SK-N-SH (cell line): ENCODE measurements around the gene SLC10A4. TPM values are rescaled to one million over a fixed set of nuclear protein-coding genes. Genes with fewer than 3 reads are reported as not detected.

Source experiments
- CTCF ChIA-PET: fragments of 300-600, 350-600 bp; formaldehyde crosslinking; extraction: SDS; loops from one replicate; lab custom pipeline; 2021; lab: Yijun Ruan, JAX
- POLR2A ChIA-PET: fragments of 350-600 bp; sonication (Branson Sonifier 250); formaldehyde crosslinking; extraction: SDS; loops from one replicate; lab custom pipeline; 2020; ENCODE audit warnings: antibody characterized with exemption, inconsistent platforms; lab: Yijun Ruan, JAX
- DNase-seq: peaks from one replicate; pipeline ENCODE4 v3.0.0; 2012
- H2AFZ ChIP-seq: fragments of 200-600 bp; sonication (generic); 2 replicates; pipeline ENCODE4 v1.8.1; 2016; ENCODE audit warnings: antibody characterized with exemption, mild to moderate bottlenecking, low read depth
- H3F3A ChIP-seq: fragments of 200-600 bp; sonication (generic); replicated peaks from 2 replicates; pipeline ENCODE3; 2016; ENCODE audit warnings: antibody characterized with exemption, mild to moderate bottlenecking; ENCODE audit not compliant: insufficient read depth
- H3K27ac ChIP-seq, 2 experiments: fragments of 200-500 bp in 1 of 2; fragments of 200-600 bp in 1 of 2; sonication (Bioruptor generic) in 1 of 2; sonication (generic), shearing (Covaris generic) in 1 of 2; 2 replicates each; pipeline versions ENCODE4 v1.5.1 to v1.6.1; 2014 to 2016; ENCODE audit warnings: low read depth in 2 of 2, inconsistent platforms in 1 of 2, low read length in 1 of 2, mild to moderate bottlenecking in 1 of 2, mixed read lengths in 1 of 2
- H3K27me3 ChIP-seq: fragments of 200-600 bp; sonication (generic), shearing (Covaris generic); 2 replicates; pipeline ENCODE4 v1.6.1; 2016; ENCODE audit warnings: mixed run types; ENCODE audit not compliant: insufficient read depth
- H3K36me3 ChIP-seq, 2 experiments: fragments of 200-500 bp in 1 of 2; fragments of 200-600 bp in 1 of 2; sonication (Bioruptor generic) in 1 of 2; sonication (generic) in 1 of 2; replicated peaks in 1 of 2; 2 replicates each; pipeline versions ENCODE3 to v1.5.1; 2014 to 2016; ENCODE audit warnings: low read length in 1 of 2, mild to moderate bottlenecking in 1 of 2; ENCODE audit not compliant: insufficient read depth in 2 of 2, control insufficient read depth in 1 of 2
- H3K4me1 ChIP-seq, 2 experiments: fragments of 200-500 bp in 1 of 2; fragments of 200-600 bp in 1 of 2; sonication (Bioruptor generic) in 1 of 2; sonication (generic), shearing (Covaris generic) in 1 of 2; 2 replicates each; pipeline versions ENCODE4 v1.5.1 to v1.6.1; 2014 to 2016; ENCODE audit warnings: low read depth in 1 of 2, low read length in 1 of 2, mixed run types in 1 of 2; ENCODE audit not compliant: insufficient read depth in 2 of 2, control insufficient read depth in 1 of 2
- H3K4me2 ChIP-seq: fragments of 200-600 bp; sonication (generic), shearing (Covaris generic); 2 replicates; pipeline ENCODE4 v1.6.1; 2017; ENCODE audit warnings: mixed run types
- H3K4me3 ChIP-seq, 2 experiments: fragments of 200-500 bp in 1 of 2; fragments of 200-600 bp in 1 of 2; sonication (Bioruptor generic) in 1 of 2; sonication (generic), shearing (Covaris generic) in 1 of 2; 2 replicates each; pipeline versions ENCODE4 v1.5.1 to v1.8.1; 2014 to 2016; ENCODE audit warnings: low read depth in 2 of 2, inconsistent platforms in 1 of 2, low read length in 1 of 2, mild to moderate bottlenecking in 1 of 2, mixed read lengths in 1 of 2, moderate library complexity in 1 of 2
- H3K79me2 ChIP-seq: fragments of 200-600 bp; sonication (generic); 2 replicates; pipeline ENCODE4 v1.8.1; 2017; ENCODE audit warnings: mild to moderate bottlenecking; ENCODE audit not compliant: insufficient read depth
- H3K9ac ChIP-seq: fragments of 200-600 bp; sonication (generic); 2 replicates; pipeline ENCODE4 v1.6.1; 2017; ENCODE audit warnings: mixed run types
- H3K9me2 ChIP-seq: fragments of 200-600 bp; sonication (generic); 2 replicates; pipeline ENCODE4 v1.6.1; 2017; ENCODE audit warnings: mixed run types
- H3K9me3 ChIP-seq: fragments of 200-600 bp; sonication (generic); 2 replicates; pipeline ENCODE4 v1.6.1; 2017; ENCODE audit warnings: mixed run types, mild to moderate bottlenecking, moderate library complexity
- H4K20me1 ChIP-seq: fragments of 200-600 bp; sonication (generic); 2 replicates; pipeline ENCODE4 v1.6.1; 2017; ENCODE audit warnings: mild to moderate bottlenecking, mixed run types; ENCODE audit not compliant: insufficient read depth
- CHD2 ChIP-seq: fragments of 150-350 bp; IDR thresholded peaks from 2 replicates; pipeline ENCODE4 v1.6.1; 2018; ENCODE audit warnings: low read length; ENCODE audit not compliant: partially characterized antibody
- ELF1 ChIP-seq: IDR thresholded peaks from 2 replicates; pipeline ENCODE4 v1.4.0; 2012
- EP300 ChIP-seq, 2 experiments: IDR thresholded peaks; 2 replicates each; pipeline versions ENCODE4 v1.4.0 to v1.6.1; 2012; ENCODE audit warnings: borderline replicate concordance in 1 of 2, low read depth in 1 of 2, low read length in 1 of 2
- EZH2phosphoT487 ChIP-seq: fragments of 200-600 bp; sonication (generic); IDR thresholded peaks from 2 replicates; pipeline ENCODE4 v1.6.1; 2017; ENCODE audit warnings: low read depth, mixed run types, mild to moderate bottlenecking, antibody characterized with exemption, moderate library complexity, borderline replicate concordance
- FOSL2 ChIP-seq: IDR thresholded peaks from 2 replicates; pipeline ENCODE4 v1.4.0; 2012; ENCODE audit warnings: low read depth, mild to moderate bottlenecking, moderate library complexity, borderline replicate concordance
- FOXM1 ChIP-seq: IDR thresholded peaks from 2 replicates; pipeline ENCODE4 v1.4.0; 2012; ENCODE audit warnings: low read depth, mild to moderate bottlenecking
- GATA2 ChIP-seq: sonication (generic); formaldehyde crosslinking; IDR thresholded peaks from 2 replicates; pipeline ENCODE4 v1.5.0; 2020; ENCODE audit warnings: mild to moderate bottlenecking, missing genetic modification reagents
- MEF2A ChIP-seq: IDR thresholded peaks from 2 replicates; pipeline ENCODE4 v1.4.0; 2012; ENCODE audit warnings: low read depth, borderline replicate concordance
- NFIC ChIP-seq: IDR thresholded peaks from 2 replicates; pipeline ENCODE4 v1.4.0; 2012; ENCODE audit warnings: borderline replicate concordance
- NRF1 ChIP-seq: IDR thresholded peaks from 2 replicates; pipeline ENCODE4 v1.6.1; 2012; ENCODE audit warnings: low read depth, mild to moderate bottlenecking, low read length
- POLR2AphosphoS5 ChIP-seq: IDR thresholded peaks from 2 replicates; pipeline ENCODE4 v1.6.1; 2012; ENCODE audit warnings: low read depth, low read length
- RAD21 ChIP-seq: IDR thresholded peaks from 2 replicates; pipeline ENCODE4 v1.6.1; 2012; ENCODE audit warnings: mild to moderate bottlenecking, low read length
- RCOR1 ChIP-seq: fragments of 150-350 bp; IDR thresholded peaks from 2 replicates; pipeline ENCODE4 v1.6.1; 2017; ENCODE audit warnings: antibody characterized with exemption, low read length
- SIN3A ChIP-seq: IDR thresholded peaks from 2 replicates; pipeline ENCODE4 v1.6.1; 2012; ENCODE audit warnings: low read depth, mild to moderate bottlenecking, low read length, moderate library complexity, borderline replicate concordance
- TAF1 ChIP-seq: IDR thresholded peaks from 2 replicates; pipeline ENCODE4 v1.6.1; 2012; ENCODE audit warnings: low read depth, mild to moderate bottlenecking, low read length, moderate library complexity, borderline replicate concordance
- YY1 ChIP-seq: IDR thresholded peaks from 2 replicates; pipeline ENCODE4 v1.4.0; 2012; ENCODE audit warnings: low read depth, mild to moderate bottlenecking
- WGBS: methylation state at CpG from one replicate; pipeline ENCODE4 v1.1.6; 2017; ENCODE audit warnings: low lambda C conversion rate; 5-methylcytosine and 5-hydroxymethylcytosine counted together
- polyA plus RNA-seq, 3 experiments: library from polyadenylated mRNA; depleted of rRNA; stranded (reverse); fragments of >200 nt; gene quantifications; 2 replicates each; pipeline ENCODE4 v1.2.3, GENCODE V29; 2012
- TF ChIP-seq, protein P1 (sequence below): IDR thresholded peaks from 2 replicates; pipeline ENCODE4 v1.4.0; 2012; ENCODE audit warnings: low read depth
- TF ChIP-seq, protein P2 (sequence below): IDR thresholded peaks from 2 replicates; pipeline ENCODE4 v1.4.0; 2012; ENCODE audit warnings: low read depth, borderline replicate concordance
- TF ChIP-seq, protein P3 (sequence below): IDR thresholded peaks from 2 replicates; pipeline ENCODE4; 2012

The SLC10A4 gene
- polyA plus RNA-seq, 1 of the 3 experiments (the other 2 are of a cell fraction), result 2.5 TPM

DNA sequence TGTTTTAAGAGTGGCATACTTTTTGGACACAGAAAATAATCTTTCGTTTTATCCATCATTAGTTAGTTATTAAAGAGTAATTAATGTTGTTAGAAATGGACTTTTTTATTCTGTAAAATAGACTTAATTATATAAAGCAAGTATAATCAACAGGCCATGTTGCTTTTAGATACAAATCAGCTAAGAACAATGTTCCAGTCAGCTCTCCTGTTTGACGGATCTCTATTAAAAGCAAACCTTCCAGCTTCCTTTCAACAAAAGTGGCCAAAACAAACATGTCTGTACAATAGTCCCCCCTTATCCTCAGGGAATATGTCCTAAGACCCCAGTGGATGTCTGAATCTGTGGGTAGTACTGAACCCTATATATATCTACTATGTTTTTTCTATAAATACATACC is 4.9 kb upstream of the SLC10A4 start:
- Histone ChIP-seq H4K20me1 (no peaks in the 10 kb centered on the region), H3K9me2 (no peaks in the 10 kb centered on the region), H3K4me3 (no peak overlapping the region), H3K9me3 (no peaks in the 10 kb centered on the region), H3K4me1 (peaks cover 0 to 26% of the 10 kb centered on the region in 2 experiments; a peak in 2 of 4 replicates), H2AFZ (no peak overlapping the region), H3K27me3 (no peaks in the 10 kb centered on the region), H3K27ac (peak overlapping the region in 1 of 2 experiments; percentile 29; a peak in 2 of 4 replicates), H3K9ac (no peak overlapping the region), H3K79me2 (no peaks in the 10 kb centered on the region), H3F3A (peaks cover 4% of the 10 kb centered on the region), H3K36me3 (no peaks in the 10 kb centered on the region), H3K4me2 (no peak overlapping the region)
- ChIA-PET CTCF (interaction anchor here (1.4 kb wide), 1 partner anchor 68 kb away, joined by 3 read pairs; no protein-coding TSS in a partner anchor), POLR2A (no interaction called here)
- 67% methylated on average over 2 of the region's 2 CpGs for WGBS
- no peak for TF ChIP-seq SIN3A
- no peak for TF ChIP-seq ELF1
- TF ChIP-seq, protein P1, sequence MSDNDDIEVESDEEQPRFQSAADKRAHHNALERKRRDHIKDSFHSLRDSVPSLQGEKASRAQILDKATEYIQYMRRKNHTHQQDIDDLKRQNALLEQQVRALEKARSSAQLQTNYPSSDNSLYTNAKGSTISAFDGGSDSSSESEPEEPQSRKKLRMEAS, result no peak
- no peak for TF ChIP-seq RCOR1
- no peak for TF ChIP-seq NRF1
- no peak for TF ChIP-seq FOSL2
- no peak for TF ChIP-seq NFIC
- TF ChIP-seq EZH2phosphoT487, result no peak
- TF ChIP-seq GATA2 (CRISPR knock-in tag), result no peak
- no peak for TF ChIP-seq MEF2A
- TF ChIP-seq CHD2, result no peak
- no peak for TF ChIP-seq POLR2AphosphoS5
- no peak for TF ChIP-seq YY1
- TF ChIP-seq FOXM1, result no peak
- TF ChIP-seq TAF1, result no peak
- TF ChIP-seq EP300 (IDR thresholded peaks at IDR 0.05; ENCODE audit: borderline replicate concordance in 1 of 2, low read depth in 1 of 2, low read length in 1 of 2), result no peak
- TF ChIP-seq, protein P2, sequence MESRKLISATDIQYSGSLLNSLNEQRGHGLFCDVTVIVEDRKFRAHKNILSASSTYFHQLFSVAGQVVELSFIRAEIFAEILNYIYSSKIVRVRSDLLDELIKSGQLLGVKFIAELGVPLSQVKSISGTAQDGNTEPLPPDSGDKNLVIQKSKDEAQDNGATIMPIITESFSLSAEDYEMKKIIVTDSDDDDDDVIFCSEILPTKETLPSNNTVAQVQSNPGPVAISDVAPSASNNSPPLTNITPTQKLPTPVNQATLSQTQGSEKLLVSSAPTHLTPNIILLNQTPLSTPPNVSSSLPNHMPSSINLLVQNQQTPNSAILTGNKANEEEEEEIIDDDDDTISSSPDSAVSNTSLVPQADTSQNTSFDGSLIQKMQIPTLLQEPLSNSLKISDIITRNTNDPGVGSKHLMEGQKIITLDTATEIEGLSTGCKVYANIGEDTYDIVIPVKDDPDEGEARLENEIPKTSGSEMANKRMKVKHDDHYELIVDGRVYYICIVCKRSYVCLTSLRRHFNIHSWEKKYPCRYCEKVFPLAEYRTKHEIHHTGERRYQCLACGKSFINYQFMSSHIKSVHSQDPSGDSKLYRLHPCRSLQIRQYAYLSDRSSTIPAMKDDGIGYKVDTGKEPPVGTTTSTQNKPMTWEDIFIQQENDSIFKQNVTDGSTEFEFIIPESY, result no peak
- TF ChIP-seq, protein P3, sequence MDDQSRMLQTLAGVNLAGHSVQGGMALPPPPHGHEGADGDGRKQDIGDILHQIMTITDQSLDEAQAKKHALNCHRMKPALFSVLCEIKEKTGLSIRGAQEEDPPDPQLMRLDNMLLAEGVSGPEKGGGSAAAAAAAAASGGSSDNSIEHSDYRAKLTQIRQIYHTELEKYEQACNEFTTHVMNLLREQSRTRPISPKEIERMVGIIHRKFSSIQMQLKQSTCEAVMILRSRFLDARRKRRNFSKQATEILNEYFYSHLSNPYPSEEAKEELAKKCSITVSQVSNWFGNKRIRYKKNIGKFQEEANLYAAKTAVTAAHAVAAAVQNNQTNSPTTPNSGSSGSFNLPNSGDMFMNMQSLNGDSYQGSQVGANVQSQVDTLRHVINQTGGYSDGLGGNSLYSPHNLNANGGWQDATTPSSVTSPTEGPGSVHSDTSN, result no peak
- no peak for TF ChIP-seq RAD21
- no peak for DNase-seq
